Neural cell (in vitro differentiated cells): ENCODE measurements around the gene SSUH2. TPM values are rescaled to one million over a fixed set of nuclear protein-coding genes. Genes with fewer than 3 reads are reported as not detected.

Source experiments
- H2AFZ ChIP-seq: fragments of 200-600, 300-800 bp; sonication (generic), shearing (Covaris generic); 2 replicates; pipeline ENCODE4 v1.6.0; 2014; ENCODE audit warnings: low read depth, mild to moderate bottlenecking, antibody characterized with exemption, low read length, moderate library complexity
- H3F3A ChIP-seq: fragments of 200-600 bp; shearing (Covaris generic); 2 replicates; pipeline ENCODE4 v1.6.1; 2016; ENCODE audit warnings: mild to moderate bottlenecking, moderate library complexity, mixed read lengths, antibody characterized with exemption, low read length; ENCODE audit not compliant: insufficient read depth, poor library complexity, severe bottlenecking
- H3K27ac ChIP-seq: fragments of 200-600, 300-800 bp; sonication (generic), shearing (Covaris generic); 2 replicates; pipeline ENCODE4 v1.5.1; 2014; ENCODE audit warnings: mild to moderate bottlenecking, low read length, moderate library complexity
- H3K27me3 ChIP-seq: fragments of 300-800, 200-600 bp; sonication (generic), shearing (Covaris generic); 2 replicates; pipeline ENCODE4 v1.6.0; 2014; ENCODE audit warnings: mild to moderate bottlenecking, low read depth, low read length, moderate library complexity; ENCODE audit not compliant: insufficient read depth
- H3K36me3 ChIP-seq: fragments of 300-800, 200-600 bp; sonication (generic), shearing (Covaris generic); 2 replicates; pipeline ENCODE4 v1.5.1; 2014; ENCODE audit warnings: mild to moderate bottlenecking, antibody characterized with exemption, low read length, moderate library complexity; ENCODE audit not compliant: insufficient read depth
- H3K4me2 ChIP-seq: fragments of 300-800, 200-600 bp; sonication (generic), shearing (Covaris generic); 2 replicates; pipeline ENCODE4 v1.6.0; 2014; ENCODE audit warnings: mild to moderate bottlenecking, low read length
- H3K4me3 ChIP-seq: fragments of 300-800, 200-600 bp; sonication (generic), shearing (Covaris generic); 2 replicates; pipeline ENCODE4 v1.5.1; 2014; ENCODE audit warnings: mild to moderate bottlenecking, low read length, moderate library complexity
- H3K79me2 ChIP-seq: fragments of 200-600 bp; shearing (Covaris generic); replicated peaks from 2 replicates; pipeline ENCODE4 v1.6.0; 2014; ENCODE audit warnings: mild to moderate bottlenecking, low read length, moderate library complexity; ENCODE audit not compliant: insufficient read depth
- H3K9ac ChIP-seq: fragments of 300-800, 200-600 bp; sonication (generic), shearing (Covaris generic); 2 replicates; pipeline ENCODE4 v1.6.1; 2016; ENCODE audit warnings: mild to moderate bottlenecking, low read length, mixed read lengths
- H3K9me2 ChIP-seq: fragments of 200-600 bp; shearing (Covaris generic); 2 replicates; pipeline ENCODE4 v1.6.1; 2016; ENCODE audit warnings: mild to moderate bottlenecking, low read length, mixed read lengths; ENCODE audit not compliant: insufficient read depth
- H3K9me3 ChIP-seq: fragments of 200-600, 300-800 bp; sonication (generic), shearing (Covaris generic); 2 replicates; pipeline ENCODE4 v1.6.1; 2016; ENCODE audit warnings: mild to moderate bottlenecking, mixed run types, low read length, moderate library complexity, mixed read lengths
- H4K20me1 ChIP-seq: fragments of 200-600 bp; shearing (Covaris generic); 2 replicates; pipeline ENCODE4 v1.6.1; 2016; ENCODE audit warnings: mild to moderate bottlenecking, mixed run types; ENCODE audit not compliant: insufficient read depth
- EP300 ChIP-seq: fragments of 450-650 bp; conservative IDR thresholded peaks from 2 replicates; pipeline ENCODE4 v1.6.1; 2014; ENCODE audit warnings: antibody characterized with exemption, mild to moderate bottlenecking, moderate library complexity; ENCODE audit not compliant: poor library complexity, severe bottlenecking
- EZH2 ChIP-seq: fragments of 200-600, 300-800 bp; shearing (Covaris generic), sonication (generic); IDR thresholded peaks from 2 replicates; pipeline ENCODE4 v1.6.1; 2014; ENCODE audit warnings: antibody characterized with exemption, low read length, borderline replicate concordance, mild to moderate bottlenecking; ENCODE audit not compliant: insufficient read depth, poor library complexity, severe bottlenecking
- MXI1 ChIP-seq: fragments of 450-650 bp; conservative IDR thresholded peaks from 2 replicates; pipeline ENCODE4 v1.6.1; 2014; ENCODE audit warnings: antibody characterized with exemption, mild to moderate bottlenecking; ENCODE audit not compliant: poor library complexity, severe bottlenecking
- POLR2AphosphoS5 ChIP-seq: IDR thresholded peaks from 2 replicates; pipeline ENCODE4 v1.6.1; 2012
- RAD21 ChIP-seq: fragments of 450-650 bp; conservative IDR thresholded peaks from 2 replicates; pipeline ENCODE4 v1.6.1; 2014; ENCODE audit warnings: antibody characterized with exemption, mild to moderate bottlenecking, moderate library complexity
- SMC3 ChIP-seq: fragments of 450-650 bp; conservative IDR thresholded peaks from 2 replicates; pipeline ENCODE4 v1.6.1; 2014; ENCODE audit warnings: antibody characterized with exemption, mild to moderate bottlenecking, moderate library complexity; ENCODE audit not compliant: poor library complexity
- TAF1 ChIP-seq: IDR thresholded peaks from 2 replicates; pipeline ENCODE4 v1.6.1; 2012; ENCODE audit warnings: low read depth
- polyA plus RNA-seq: library from polyadenylated mRNA; depleted of rRNA; stranded (reverse); fragments of >200 nt; gene quantifications from 2 replicates; pipeline ENCODE4 v1.2.3, GENCODE V29; 2014
- TF ChIP-seq, protein P1 (sequence below): fragments of 450-650 bp; IDR thresholded peaks from 2 replicates; pipeline ENCODE4 v1.5.1; 2014; ENCODE audit warnings: antibody characterized with exemption, mild to moderate bottlenecking, moderate library complexity; ENCODE audit not compliant: poor library complexity, severe bottlenecking
- TF ChIP-seq, protein P2 (sequence below): IDR thresholded peaks from 2 replicates; pipeline ENCODE4 v1.6.1; 2012; ENCODE audit warnings: borderline replicate concordance

The SSUH2 gene
- polyA plus RNA-seq, 1 donor from 2014 or later: 0.88 TPM

DNA sequence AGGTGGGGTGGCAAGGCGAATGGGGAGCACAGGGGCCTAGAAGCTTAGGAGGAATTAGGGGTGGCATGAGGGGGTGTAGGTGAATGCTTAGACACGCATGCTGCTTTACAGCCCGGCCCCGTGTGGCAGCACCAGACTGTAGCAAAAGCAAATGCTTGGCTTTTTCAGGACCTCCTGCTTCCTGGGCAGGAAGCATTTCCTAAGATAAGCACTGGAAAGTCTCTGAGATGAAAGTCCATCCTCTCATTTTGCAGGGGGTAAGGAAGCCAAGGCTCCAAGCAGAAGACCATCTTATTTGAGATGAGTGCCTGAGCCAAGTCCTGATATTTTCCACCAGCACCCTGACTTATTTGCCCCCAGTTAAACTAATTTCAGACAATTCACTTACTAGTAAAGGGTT lies 12.9 kb downstream of the SSUH2 start:
- H3F3A ChIP-seq: no peaks in the 10 kb centered on the region
- no peaks in the 10 kb centered on the region for H4K20me1 ChIP-seq

DNA sequence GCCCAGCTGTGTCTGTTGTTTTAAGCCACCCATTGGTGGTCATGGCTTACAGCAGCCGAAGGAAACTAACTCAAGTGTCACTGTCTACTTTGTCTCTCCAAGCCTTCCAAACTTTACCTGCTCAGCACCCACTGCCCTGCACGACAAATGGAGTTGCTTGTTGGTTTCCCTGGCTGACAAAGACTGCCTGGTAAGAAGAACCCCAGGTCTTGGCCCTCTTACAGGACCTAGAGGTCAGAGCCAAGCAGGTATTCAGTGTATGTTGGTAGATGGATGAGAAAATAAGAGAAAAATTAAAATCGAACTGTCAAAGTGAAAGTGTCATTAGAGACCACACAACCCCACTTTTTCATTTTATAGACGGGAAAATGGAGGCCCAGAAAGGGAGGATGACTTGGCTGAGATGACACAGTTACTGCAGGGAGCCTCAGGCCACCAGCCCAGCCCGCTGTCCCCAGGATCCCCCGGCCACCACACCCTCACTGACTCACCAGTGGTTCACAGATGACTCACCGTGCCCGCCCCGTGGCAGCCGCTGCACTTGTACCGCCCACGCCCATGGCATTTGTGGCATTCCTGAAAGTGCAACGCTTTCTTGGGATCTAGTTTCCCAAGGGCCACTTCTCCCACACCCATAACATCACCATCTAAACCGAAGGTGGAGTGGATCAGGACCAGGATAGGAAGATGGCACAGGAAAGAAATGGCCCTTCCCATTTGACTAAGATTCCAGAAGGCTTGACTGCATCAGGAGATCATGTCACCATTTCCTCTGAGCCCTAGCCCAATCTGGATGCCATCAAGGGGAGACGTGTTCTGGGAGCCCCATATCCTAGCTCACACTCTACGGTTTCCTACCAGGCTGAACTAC lies 15.2 kb downstream of the SSUH2 start:
- Histone ChIP-seq H3K79me2 (no peaks in the 10 kb centered on the region), H4K20me1 (no peaks in the 10 kb centered on the region), H3K27ac (no peak overlapping the region), H3K9ac (no peak overlapping the region), H3K36me3 (no peaks in the 10 kb centered on the region), H2AFZ (no peak overlapping the region), H3K27me3 (no peaks in the 10 kb centered on the region), H3K4me3 (no peak overlapping the region), H3F3A (no peaks in the 10 kb centered on the region), H3K4me2 (no peak overlapping the region), H3K9me2 (no peaks in the 10 kb centered on the region), H3K9me3 (no peaks in the 10 kb centered on the region)
- TF ChIP-seq, protein P1, sequence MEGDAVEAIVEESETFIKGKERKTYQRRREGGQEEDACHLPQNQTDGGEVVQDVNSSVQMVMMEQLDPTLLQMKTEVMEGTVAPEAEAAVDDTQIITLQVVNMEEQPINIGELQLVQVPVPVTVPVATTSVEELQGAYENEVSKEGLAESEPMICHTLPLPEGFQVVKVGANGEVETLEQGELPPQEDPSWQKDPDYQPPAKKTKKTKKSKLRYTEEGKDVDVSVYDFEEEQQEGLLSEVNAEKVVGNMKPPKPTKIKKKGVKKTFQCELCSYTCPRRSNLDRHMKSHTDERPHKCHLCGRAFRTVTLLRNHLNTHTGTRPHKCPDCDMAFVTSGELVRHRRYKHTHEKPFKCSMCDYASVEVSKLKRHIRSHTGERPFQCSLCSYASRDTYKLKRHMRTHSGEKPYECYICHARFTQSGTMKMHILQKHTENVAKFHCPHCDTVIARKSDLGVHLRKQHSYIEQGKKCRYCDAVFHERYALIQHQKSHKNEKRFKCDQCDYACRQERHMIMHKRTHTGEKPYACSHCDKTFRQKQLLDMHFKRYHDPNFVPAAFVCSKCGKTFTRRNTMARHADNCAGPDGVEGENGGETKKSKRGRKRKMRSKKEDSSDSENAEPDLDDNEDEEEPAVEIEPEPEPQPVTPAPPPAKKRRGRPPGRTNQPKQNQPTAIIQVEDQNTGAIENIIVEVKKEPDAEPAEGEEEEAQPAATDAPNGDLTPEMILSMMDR: no peak
- TF ChIP-seq, protein P2, sequence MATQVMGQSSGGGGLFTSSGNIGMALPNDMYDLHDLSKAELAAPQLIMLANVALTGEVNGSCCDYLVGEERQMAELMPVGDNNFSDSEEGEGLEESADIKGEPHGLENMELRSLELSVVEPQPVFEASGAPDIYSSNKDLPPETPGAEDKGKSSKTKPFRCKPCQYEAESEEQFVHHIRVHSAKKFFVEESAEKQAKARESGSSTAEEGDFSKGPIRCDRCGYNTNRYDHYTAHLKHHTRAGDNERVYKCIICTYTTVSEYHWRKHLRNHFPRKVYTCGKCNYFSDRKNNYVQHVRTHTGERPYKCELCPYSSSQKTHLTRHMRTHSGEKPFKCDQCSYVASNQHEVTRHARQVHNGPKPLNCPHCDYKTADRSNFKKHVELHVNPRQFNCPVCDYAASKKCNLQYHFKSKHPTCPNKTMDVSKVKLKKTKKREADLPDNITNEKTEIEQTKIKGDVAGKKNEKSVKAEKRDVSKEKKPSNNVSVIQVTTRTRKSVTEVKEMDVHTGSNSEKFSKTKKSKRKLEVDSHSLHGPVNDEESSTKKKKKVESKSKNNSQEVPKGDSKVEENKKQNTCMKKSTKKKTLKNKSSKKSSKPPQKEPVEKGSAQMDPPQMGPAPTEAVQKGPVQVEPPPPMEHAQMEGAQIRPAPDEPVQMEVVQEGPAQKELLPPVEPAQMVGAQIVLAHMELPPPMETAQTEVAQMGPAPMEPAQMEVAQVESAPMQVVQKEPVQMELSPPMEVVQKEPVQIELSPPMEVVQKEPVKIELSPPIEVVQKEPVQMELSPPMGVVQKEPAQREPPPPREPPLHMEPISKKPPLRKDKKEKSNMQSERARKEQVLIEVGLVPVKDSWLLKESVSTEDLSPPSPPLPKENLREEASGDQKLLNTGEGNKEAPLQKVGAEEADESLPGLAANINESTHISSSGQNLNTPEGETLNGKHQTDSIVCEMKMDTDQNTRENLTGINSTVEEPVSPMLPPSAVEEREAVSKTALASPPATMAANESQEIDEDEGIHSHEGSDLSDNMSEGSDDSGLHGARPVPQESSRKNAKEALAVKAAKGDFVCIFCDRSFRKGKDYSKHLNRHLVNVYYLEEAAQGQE: no peak
- TF ChIP-seq RAD21 (no peak), SMC3 (no peak), EP300 (no peak), EZH2 (no peak), MXI1 (no peak), TAF1 (no peak), POLR2AphosphoS5 (no peak)

More for the DNA sequence above, 12.9 kb downstream of the SSUH2 start:
- no peak overlapping the region for H3K4me2 ChIP-seq
- H3K27ac ChIP-seq: no peak overlapping the region
- H2AFZ ChIP-seq: no peak overlapping the region
- H3K27me3 ChIP-seq: no peaks in the 10 kb centered on the region
- TF ChIP-seq, protein P1: no peak
- no peak for TF ChIP-seq POLR2AphosphoS5
- TF ChIP-seq, protein P2: no peak
- TF ChIP-seq RAD21: no peak
- no peak for TF ChIP-seq TAF1
- no peak for TF ChIP-seq MXI1
- TF ChIP-seq SMC3: no peak
- no peak for TF ChIP-seq EP300
- TF ChIP-seq EZH2: no peak
- no peaks in the 10 kb centered on the region for H3K9me2 ChIP-seq
- H3K36me3 ChIP-seq: no peaks in the 10 kb centered on the region
- H3K9me3 ChIP-seq: no peaks in the 10 kb centered on the region
- no peak overlapping the region for H3K9ac ChIP-seq
- no peaks in the 10 kb centered on the region for H3K79me2 ChIP-seq
- no peak overlapping the region for H3K4me3 ChIP-seq
